Activated gamma-delta T cell (primary cell): ENCODE measurements around the gene C10orf143.

Source experiments
- DNase-seq: peaks from one replicate; lab custom pipeline; 2025; lab: John Stamatoyannopoulos, UW

C10orf143 gene

DNA sequence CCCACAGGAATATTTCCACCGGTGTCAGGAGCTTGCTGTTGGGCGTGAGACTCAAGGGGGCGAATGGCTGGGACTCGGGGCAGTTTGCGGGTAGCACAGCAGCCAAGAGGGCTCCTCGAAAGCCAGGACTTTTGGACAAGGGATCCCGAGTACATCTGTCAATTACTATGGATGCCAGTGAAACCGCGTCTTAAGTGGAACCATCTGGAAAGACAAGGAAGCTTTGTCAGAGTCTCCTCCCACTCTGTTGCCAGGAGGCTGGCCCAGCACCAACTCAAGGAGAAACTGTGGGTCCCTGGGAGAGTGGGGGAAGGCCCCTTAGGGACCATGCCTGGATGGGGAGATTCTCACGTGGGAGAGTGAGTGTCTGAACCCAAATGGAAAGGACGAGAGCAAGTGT lies 57.1 kb downstream of the C10orf143 start:
- DNase-seq, result no peak

DNA sequence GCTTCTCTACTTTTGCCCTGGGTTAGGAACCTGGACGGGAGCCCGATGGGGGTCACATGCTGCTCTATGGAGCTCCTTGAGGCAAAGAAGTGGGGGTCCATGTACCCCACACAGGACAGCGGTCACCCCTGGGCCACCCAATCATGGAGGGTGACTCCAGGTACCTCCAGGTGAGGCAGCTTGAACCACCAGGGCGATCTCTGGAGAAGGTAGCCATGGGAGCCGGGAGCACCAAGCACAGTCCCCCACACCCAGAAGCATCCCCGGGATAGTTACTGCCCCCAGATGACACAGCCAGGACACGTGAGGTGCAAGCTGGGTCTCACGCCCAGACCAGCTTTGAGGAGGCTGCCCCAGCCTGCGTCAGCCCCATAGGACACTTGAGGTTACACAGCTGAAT lies 58.4 kb downstream of the C10orf143 start:
- DNase-seq, result no peak

- DNase-seq, result no peak
Observed at GRCh38 chr10:130050721-130051120, 59.9 kb downstream of the C10orf143 start.

DNA sequence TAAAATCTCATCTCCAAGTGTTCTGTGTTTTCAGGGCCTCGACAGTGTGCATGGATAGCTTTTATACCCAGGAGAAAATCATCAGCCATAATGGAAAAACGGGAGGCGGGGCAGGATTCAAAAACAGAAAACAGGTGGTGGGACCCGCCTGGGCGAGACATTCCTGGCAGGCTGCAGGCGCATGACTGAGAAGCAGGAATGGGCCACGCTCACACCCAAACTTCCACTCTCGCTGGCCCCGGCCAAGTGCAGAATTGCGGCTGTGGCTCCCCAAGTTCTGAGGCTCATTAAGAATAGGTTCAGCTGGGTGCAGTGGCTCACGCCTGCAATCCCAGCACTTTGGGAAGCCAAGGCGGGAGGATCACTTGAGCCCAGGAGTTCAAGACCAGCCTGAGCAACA lies 60.6 kb downstream of the C10orf143 start:
- no peak for DNase-seq

DNA sequence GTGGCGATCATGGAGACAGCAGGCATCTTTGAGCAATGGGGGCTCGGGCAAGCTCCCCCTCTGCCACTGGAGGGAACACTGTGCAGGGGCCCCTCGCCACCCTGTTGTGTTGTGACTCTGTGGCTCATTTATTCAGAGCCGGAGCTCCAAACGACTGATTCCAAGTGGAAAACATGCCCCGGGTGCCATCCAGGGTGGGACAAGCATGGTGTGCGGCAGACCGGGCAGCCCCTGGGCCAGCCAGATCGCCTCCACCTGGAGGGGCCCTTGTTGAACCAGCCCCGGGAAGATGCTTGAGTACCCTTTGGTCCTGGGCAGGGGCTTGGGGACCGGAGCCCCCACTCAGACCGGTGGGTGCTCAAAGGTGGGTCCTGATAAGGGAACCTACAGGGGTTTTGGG lies 61.4 kb downstream of the C10orf143 start:
- DNase-seq, result no peak

DNA sequence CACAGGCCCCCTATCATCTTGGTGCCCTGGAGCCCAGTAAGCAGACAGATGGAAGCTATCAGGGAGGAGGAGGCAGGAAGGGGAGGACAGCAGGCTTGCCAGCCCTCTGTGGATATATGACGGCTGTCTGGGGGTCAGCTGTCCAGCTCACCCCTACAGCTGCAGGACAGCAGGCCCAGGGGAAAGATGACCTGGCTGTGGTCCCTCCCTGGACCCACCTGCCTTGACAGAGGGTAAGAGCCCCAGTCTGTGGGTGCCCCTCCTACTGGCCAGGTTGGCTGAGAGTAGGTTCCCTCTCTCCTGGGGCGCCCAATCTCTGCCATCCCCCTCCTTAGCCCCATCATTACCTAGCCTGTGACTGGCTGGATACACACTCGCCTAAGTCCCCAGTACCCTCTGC lies 62.5 kb downstream of the C10orf143 start:
- DNase-seq, result no peak

DNA sequence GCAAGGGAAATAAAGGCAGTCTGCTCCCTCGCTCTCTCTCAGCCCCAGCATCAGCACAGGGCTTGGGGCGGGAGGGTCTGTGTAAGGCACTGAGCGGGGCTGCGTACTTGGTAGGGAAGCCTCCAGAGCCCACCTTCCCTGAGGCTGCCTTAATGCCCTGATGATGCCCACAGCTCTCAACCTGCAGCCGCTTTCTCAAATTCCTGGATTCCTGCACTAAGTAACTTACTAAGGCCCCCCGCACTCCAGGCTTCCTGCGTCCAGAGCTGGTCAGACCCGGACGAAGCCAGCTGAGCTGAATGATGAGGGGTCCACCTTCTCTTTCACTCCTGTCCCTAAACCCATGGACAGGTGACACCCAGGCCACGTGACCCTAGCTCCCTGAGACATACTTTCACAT lies 63.3 kb downstream of the C10orf143 start:
- no peak for DNase-seq

- DNase-seq, result no peak
Observed at GRCh38 chr10:130046591-130046990, 64.0 kb downstream of the C10orf143 start.

- DNase-seq, result no peak
Observed at GRCh38 chr10:130045801-130046321, 64.8 kb downstream of the C10orf143 start.

DNA sequence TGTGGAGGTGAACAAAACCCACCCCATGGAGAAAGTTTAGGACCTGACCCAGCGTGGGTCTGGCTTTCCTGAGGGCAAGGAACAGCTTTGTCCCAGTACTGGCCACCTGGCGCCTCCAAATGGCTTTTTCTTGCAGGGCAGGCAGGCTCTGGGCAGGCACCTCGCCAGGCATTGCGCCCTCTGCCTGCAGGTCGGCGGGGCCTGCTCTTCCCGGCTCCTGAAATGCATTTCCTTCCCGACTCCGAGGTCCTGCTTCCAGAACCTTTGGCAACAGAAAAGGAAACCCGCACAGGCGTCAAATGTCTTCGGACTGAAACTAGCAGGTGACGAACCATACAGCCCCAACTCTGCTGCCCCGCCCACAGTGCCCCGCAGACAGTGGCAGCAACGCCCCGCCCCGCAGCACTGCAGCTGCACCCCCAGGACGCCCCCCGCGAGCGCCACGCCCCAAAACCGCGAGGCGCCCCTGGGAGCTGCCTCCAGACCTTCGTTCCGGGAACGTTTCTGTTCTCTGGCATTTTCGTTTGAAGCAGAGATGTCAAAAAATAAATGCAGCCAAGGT lies 65.5 kb downstream of the C10orf143 start:
- no peak for DNase-seq

GRCh38 chr10:130044067-130045061 lies 66.3 kb downstream of the C10orf143 start:
- DNase-seq, result no peak

DNA sequence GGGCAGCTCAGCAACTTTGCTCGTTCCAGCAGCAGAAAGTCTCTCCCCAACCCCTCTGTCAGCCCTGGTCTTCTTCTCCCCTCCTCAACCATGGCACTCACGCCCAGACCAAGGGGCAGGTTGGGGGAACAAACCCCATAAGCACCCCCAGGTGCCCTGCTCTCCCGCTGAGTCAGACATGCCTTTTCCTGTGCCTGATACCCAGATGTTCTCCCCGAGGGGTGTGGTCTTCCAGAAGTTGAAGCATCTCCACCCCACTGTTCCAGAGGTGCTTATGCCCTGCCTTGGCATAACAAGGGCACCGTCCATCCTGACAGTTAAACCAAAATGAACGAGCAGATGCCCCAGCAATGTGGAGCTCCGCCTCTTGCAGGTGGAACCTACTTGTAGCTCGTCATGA lies 67.1 kb downstream of the C10orf143 start:
- DNase-seq, result no peak

- no peak for DNase-seq
Observed at GRCh38 chr10:130042381-130042780, 68.2 kb downstream of the C10orf143 start.

GRCh38 chr10:130041451-130042371 lies 68.9 kb downstream of the C10orf143 start:
- DNase-seq, result no peak

DNA sequence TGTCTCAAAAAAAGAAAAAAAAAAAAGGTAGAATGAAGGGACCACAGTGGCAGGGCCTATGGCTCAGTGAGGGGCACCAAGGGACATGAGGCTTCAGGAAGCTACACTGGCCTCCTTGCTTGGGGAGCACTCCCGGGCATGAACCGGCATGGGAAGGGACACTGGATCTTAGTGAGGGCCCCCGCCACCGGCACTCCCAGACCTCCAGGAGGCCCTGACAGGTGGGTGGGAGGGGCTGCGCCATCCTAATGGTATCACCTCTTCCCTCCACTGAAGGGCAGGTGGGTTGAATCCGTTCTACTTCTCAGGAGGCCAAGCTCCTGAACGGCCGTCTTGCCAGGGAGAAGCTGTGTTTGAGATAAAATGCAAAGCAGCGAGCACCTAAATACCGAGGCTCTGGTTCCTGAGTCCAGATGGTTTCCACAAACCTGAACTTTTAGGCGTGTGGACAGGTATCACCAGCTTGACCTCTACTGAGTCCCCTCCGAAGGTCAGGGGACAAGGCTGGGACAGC lies 69.8 kb downstream of the C10orf143 start:
- no peak for DNase-seq

DNA sequence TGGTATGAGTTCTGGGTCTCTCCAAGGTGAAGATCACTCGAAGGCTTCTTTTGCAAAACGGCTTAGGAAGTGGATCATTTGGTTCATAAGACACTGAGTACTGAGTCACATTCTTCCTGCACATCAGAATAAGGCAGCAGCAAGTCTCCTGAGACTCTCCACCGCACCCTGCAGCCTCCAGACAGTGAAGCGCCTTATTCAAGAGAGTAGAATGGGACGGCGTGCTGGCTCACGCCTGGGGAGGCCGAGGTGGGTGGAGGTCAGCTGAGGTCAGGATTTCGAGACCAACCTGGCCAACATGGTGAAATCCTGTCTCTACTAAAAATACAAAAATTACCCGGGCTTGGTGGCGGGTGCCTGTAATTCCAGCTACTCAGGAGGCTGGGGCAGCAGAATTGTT lies 70.3 kb downstream of the C10orf143 start:
- DNase-seq, result no peak

DNA sequence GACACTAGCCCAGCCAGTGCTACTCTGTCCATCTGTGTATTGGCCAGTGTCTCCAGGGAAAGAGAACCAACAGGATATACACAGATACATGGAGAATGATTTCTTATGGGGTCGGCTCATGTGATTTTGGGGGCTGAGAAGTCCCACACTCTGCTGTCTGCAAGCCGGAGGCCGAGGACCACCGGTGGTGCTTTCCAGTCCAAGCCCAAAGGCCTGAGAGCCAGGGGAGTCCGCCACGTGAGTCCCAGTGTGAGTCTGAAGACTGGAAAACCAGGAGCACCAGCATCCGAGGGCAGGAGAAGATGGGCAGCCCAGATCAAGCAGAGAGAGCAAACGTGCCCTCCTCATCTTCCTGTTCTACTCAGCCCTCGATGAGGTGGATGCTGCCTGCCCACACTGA lies 71.5 kb downstream of the C10orf143 start:
- DNase-seq, result no peak

DNA sequence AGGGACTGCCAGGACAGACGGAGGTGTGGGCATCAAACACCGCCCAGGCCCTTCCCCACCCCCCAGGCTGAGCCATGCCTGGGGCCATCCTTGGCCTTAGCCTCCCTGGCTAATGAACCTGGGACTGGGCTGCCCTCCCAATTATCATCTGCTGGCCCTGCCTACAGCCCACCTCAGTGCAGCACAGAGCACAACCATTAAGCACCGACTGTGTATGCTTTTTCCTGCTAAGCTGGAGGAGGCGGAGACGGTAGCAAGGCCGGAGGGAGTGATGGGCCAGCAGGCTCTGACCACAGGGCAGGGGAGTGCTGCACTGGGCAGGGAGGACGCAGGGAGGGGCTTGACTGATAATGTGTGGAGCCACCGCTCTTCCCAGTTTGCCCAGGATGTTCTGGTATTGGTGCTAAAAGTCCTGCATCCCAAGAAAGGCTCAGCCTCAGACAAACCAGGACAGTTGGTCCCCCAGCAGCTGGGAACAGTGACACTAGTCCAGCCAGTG lies 72.0 kb downstream of the C10orf143 start:
- no peak for DNase-seq

- no peak for DNase-seq
Observed at GRCh38 chr10:130038019-130038555, 72.5 kb downstream of the C10orf143 start.

DNA sequence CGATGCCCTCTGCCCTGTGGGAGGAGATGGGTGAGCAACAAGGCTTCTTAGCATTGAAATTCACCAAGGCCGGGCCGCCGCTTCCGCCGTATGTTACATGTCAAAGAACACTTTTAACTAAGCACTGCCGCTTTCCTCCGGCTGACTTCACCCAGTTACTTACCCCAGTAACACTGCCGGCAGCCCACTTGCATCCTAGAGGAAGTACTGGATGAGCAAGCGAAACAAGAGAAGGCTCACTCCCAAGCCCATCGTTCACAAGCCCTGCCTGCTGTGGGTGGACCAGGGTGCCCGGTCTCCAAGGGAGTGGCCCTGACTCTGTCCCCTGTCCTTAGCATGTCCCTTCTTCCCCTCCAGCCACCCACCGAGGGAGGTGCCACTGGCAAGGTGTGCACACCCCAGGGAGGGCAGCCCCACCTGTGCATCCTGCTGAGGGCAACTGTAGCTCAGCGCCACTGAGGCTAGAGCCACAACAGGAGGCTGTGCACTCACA lies 73.4 kb downstream of the C10orf143 start:
- DNase-seq, result no peak
